K562 (cell line): Measurements from ENCODE around the gene MYO1E. TPM values are rescaled to one million over a fixed set of nuclear protein-coding genes. Genes with fewer than 3 reads are reported as not detected.

ENCODE experiments used
- ATAC-seq: fragments of 200-7000 bp; cut with Tn5 transposase; 3 replicates; pipeline ENCODE4 v1.9.1; 2020; ENCODE audit warnings: moderate library complexity
- BruUV-seq: library from RNA; stranded (reverse); fragments of 400-500 nt; replicated peaks from 2 replicates; lab custom pipeline; 2021; lab: Mats Ljungman, UMichigan
- CTCF ChIA-PET: fragments of 300-600 bp; formaldehyde crosslinking; extraction: SDS; loops from one replicate; lab custom pipeline; 2021; ENCODE audit warnings: low intra/inter-chr PET ratio; lab: Yijun Ruan, JAX
- POLR2A ChIA-PET: fragments of 300-600, 350-650 bp; sonication (Branson Sonifier 250); formaldehyde crosslinking; extraction: SDS; loops from one replicate; lab custom pipeline; 2021; ENCODE audit warnings: antibody characterized with exemption, inconsistent platforms; lab: Yijun Ruan, JAX
- DNase-seq, 4 experiments: peaks; one replicate each; pipeline versions ENCODE4 v3.0.0 to v3.0.0-alpha.2; 2011 to 2018; ENCODE audit warnings: low spot score in 3 of 4, mixed read lengths in 3 of 4; ENCODE audit errors: extremely low read depth in 1 of 4
- FAIRE-seq: peaks from 2 replicates; lab custom pipeline; 2011; peaks lifted over from hg19 to GRCh38; lab: Jason Lieb, UNC
- H2AFZ ChIP-seq: 2 replicates; pipeline ENCODE4 v1.6.0; 2011; ENCODE audit warnings: low read depth, low read length, control low read depth, inconsistent platforms
- H3K27ac ChIP-seq: fragments of 200-600 bp; 3 replicates; pipeline ENCODE4 v1.8.0; 2011; ENCODE audit warnings: low read depth, mild to moderate bottlenecking, control low read depth, inconsistent platforms, low read length, moderate library complexity, mixed read lengths; ENCODE audit errors: extremely low read depth
- H3K27me3 ChIP-seq, 2 experiments: fragments of 300-600 bp in 1 of 2; 2 replicates in 1 of 2; 3 replicates in 1 of 2; pipeline versions ENCODE4 v1.6.0 to v1.8.0; 2011; ENCODE audit warnings: inconsistent platforms in 2 of 2, low read length in 2 of 2, mild to moderate bottlenecking in 1 of 2, mixed read lengths in 1 of 2, moderate library complexity in 1 of 2; ENCODE audit not compliant: control insufficient read depth in 2 of 2, insufficient read depth in 2 of 2
- H3K36me3 ChIP-seq: fragments of 300-600 bp; 3 replicates; pipeline ENCODE4 v1.8.0; 2011; ENCODE audit warnings: mild to moderate bottlenecking, low read length, inconsistent platforms; ENCODE audit not compliant: control insufficient read depth, insufficient read depth
- H3K4me1 ChIP-seq, 2 experiments: fragments of 200-600 bp in 1 of 2; replicated peaks in 1 of 2; 2 replicates in 1 of 2; 3 replicates in 1 of 2; pipeline versions ENCODE4 v1.5.1 to v1.8.0; 2011; ENCODE audit warnings: inconsistent platforms in 2 of 2, low read length in 2 of 2, mild to moderate bottlenecking in 1 of 2, mixed read lengths in 1 of 2, moderate library complexity in 1 of 2; ENCODE audit not compliant: control insufficient read depth in 2 of 2, insufficient read depth in 2 of 2
- H3K4me2 ChIP-seq: 2 replicates; pipeline ENCODE4 v1.6.1; 2011; ENCODE audit warnings: low read length, control low read depth, inconsistent platforms, mixed read lengths; ENCODE audit not compliant: insufficient read depth
- H3K4me3 ChIP-seq: fragments of 200-600 bp; sonication (generic), shearing (Covaris generic); 2 replicates; pipeline ENCODE4 v1.5.1; 2016; ENCODE audit warnings: control low read depth, inconsistent platforms
- H3K79me2 ChIP-seq: fragments of 200-600 bp; 3 replicates; pipeline ENCODE4 v1.8.0; 2011; ENCODE audit warnings: low read length, inconsistent platforms; ENCODE audit not compliant: control insufficient read depth, insufficient read depth
- H3K9ac ChIP-seq, 2 experiments: 2 replicates each; pipeline versions ENCODE4 v1.6.0 to v1.6.1; 2011; ENCODE audit warnings: low read depth in 2 of 2, low read length in 2 of 2, control low read depth in 1 of 2, inconsistent platforms in 1 of 2, mild to moderate bottlenecking in 1 of 2, mixed read lengths in 1 of 2; ENCODE audit not compliant: insufficient read depth in 1 of 2
- H3K9me1 ChIP-seq: one replicate; pipeline ENCODE4 v1.6.0; 2011; ENCODE audit warnings: inconsistent platforms, mild to moderate bottlenecking, low read length, moderate library complexity; ENCODE audit not compliant: control insufficient read depth, insufficient read depth
- H3K9me3 ChIP-seq: replicated peaks from 2 replicates; pipeline ENCODE4 v1.5.1; 2011; ENCODE audit warnings: low read depth, low read length, inconsistent platforms; ENCODE audit not compliant: control insufficient read depth, insufficient read depth
- H4K20me1 ChIP-seq: replicated peaks from 2 replicates; pipeline ENCODE4 v1.6.1; 2011; ENCODE audit warnings: low read length, inconsistent platforms, mixed read lengths; ENCODE audit not compliant: control insufficient read depth, insufficient read depth
- EWSR1 ChIP-seq: fragments of 450-650 bp; IDR thresholded peaks from 2 replicates; pipeline ENCODE4 v1.6.1; 2018; ENCODE audit warnings: borderline replicate concordance, mild to moderate bottlenecking, low read depth, moderate library complexity; ENCODE audit not compliant: partially characterized antibody
- GTF2F1 ChIP-seq: IDR thresholded peaks from 2 replicates; pipeline ENCODE4 v1.6.1; 2011; ENCODE audit warnings: low read depth, low read length, improper control_type of control experiment
- LEF1 ChIP-seq: fragments of 450-650 bp; IDR thresholded peaks from 2 replicates; pipeline ENCODE4 v1.6.1; 2016; ENCODE audit warnings: mild to moderate bottlenecking
- SMARCA4 ChIP-seq: fragments of 450-650 bp; IDR thresholded peaks from 2 replicates; pipeline ENCODE4 v1.6.1; 2016
- ZNF274 ChIP-seq: IDR thresholded peaks from 2 replicates; pipeline ENCODE4 v1.6.1; 2011; ENCODE audit warnings: low read depth, mild to moderate bottlenecking, low read length, moderate library complexity, borderline replicate concordance
- ZNF589 ChIP-seq: fragments of 200-800 bp; sonication (Bioruptor generic); IDR thresholded peaks from 2 replicates; pipeline ENCODE4 v1.6.1; 2016; ENCODE audit warnings: low read depth, missing genetic modification characterization, missing compliant biosample characterization
- WGBS: fragments of 100-300 bp; shearing (Covaris generic); methylation state at CpG from one replicate; pipeline ENCODE4 v1.1.6; 2016; ENCODE audit warnings: low coverage, mixed read lengths; ENCODE audit not compliant: insufficient coverage; ENCODE audit errors: missing lambda C conversion rate; 5-methylcytosine and 5-hydroxymethylcytosine counted together
- in situ Hi-C: fragments of 300-500 bp; cut with MboI; formaldehyde crosslinking; loops from 4 replicates; pipeline ENCODE4 v1.15.0; 2018; ENCODE audit warnings: inconsistent platforms, mixed read lengths
- intact Hi-C: fragments of 100-400 bp; cut with micrococcal nuclease; formaldehyde crosslinking; loops from 2 replicates; pipeline ENCODE4 v1.14.2; 2022
- polyA plus RNA-seq, 8 experiments: library from polyadenylated mRNA; depleted of rRNA in 4 of 8; stranded (reverse) in 5 of 8; unstranded in 3 of 8; fragments of >200 nt; fragmentation: Nextera tagmentation in 2 of 8; fragmentation: Illumina TruSeq in 1 of 8; extraction: Ambion mirVana in 2 of 8; extraction: Trizol in 1 of 8; gene quantifications; 2 replicates each; pipeline versions ENCODE4 v1.2.1 to v1.2.3, GENCODE V29; 2011 to 2014; ENCODE audit warnings: inconsistent platforms in 1 of 8, missing spikeins in 1 of 8
- total RNA-seq, 7 experiments: library from RNA; depleted of rRNA in 6 of 7; stranded (reverse); fragments of >200 nt in 6 of 7; fragmentation: Illumina TruSeq in 2 of 7; extraction: Trizol in 2 of 7; gene quantifications; 2 replicates each; pipeline versions ENCODE4 v1.2.1 to v1.2.3, GENCODE V29; 2011 to 2021; ENCODE audit warnings: low replicate concordance in 1 of 7
- TF ChIP-seq, protein P1 (sequence below): sonication (generic); formaldehyde crosslinking; IDR thresholded peaks from 2 replicates; pipeline ENCODE4 v1.8.0; 2022; ENCODE audit warnings: mild to moderate bottlenecking, missing genetic modification reagents

The MYO1E gene
- total and polyA plus RNA-seq, 9 of the 15 experiments (the other 6 are each of a cell fraction or from before 2014, with no cell fraction given), result under 0.01 to 0.44 (median 0.01) TPM; not detected in 6

DNA sequence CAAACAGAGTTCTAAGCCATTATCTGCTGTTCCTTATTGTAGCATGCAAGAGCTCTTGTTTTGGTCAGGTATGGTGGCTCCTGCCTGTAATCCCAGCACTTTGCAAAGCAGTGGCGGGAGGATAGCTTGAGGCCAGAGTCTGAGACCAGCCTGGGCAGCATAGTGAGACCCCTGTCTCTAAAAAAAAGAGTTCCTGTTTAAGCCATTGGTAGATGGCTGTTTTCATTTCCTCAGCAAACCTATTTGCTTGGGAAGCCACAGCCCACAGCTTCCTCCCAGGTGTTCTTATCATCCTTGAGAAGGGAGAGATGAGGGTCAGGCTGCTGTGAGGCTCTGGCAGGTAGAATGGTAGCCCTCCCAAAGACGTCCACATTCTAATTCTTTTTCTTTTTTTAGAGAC lies 40.9 kb upstream of the MYO1E start (continued):
- no peak for TF ChIP-seq LEF1
- TF ChIP-seq, protein P1, sequence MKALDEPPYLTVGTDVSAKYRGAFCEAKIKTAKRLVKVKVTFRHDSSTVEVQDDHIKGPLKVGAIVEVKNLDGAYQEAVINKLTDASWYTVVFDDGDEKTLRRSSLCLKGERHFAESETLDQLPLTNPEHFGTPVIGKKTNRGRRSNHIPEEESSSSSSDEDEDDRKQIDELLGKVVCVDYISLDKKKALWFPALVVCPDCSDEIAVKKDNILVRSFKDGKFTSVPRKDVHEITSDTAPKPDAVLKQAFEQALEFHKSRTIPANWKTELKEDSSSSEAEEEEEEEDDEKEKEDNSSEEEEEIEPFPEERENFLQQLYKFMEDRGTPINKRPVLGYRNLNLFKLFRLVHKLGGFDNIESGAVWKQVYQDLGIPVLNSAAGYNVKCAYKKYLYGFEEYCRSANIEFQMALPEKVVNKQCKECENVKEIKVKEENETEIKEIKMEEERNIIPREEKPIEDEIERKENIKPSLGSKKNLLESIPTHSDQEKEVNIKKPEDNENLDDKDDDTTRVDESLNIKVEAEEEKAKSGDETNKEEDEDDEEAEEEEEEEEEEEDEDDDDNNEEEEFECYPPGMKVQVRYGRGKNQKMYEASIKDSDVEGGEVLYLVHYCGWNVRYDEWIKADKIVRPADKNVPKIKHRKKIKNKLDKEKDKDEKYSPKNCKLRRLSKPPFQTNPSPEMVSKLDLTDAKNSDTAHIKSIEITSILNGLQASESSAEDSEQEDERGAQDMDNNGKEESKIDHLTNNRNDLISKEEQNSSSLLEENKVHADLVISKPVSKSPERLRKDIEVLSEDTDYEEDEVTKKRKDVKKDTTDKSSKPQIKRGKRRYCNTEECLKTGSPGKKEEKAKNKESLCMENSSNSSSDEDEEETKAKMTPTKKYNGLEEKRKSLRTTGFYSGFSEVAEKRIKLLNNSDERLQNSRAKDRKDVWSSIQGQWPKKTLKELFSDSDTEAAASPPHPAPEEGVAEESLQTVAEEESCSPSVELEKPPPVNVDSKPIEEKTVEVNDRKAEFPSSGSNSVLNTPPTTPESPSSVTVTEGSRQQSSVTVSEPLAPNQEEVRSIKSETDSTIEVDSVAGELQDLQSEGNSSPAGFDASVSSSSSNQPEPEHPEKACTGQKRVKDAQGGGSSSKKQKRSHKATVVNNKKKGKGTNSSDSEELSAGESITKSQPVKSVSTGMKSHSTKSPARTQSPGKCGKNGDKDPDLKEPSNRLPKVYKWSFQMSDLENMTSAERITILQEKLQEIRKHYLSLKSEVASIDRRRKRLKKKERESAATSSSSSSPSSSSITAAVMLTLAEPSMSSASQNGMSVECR (CRISPR knock-in tag), result no peak
- no peak for TF ChIP-seq ZNF589 (CRISPR knock-in tag)
- no peak for TF ChIP-seq EWSR1
- TF ChIP-seq SMARCA4, result no peak

DNA sequence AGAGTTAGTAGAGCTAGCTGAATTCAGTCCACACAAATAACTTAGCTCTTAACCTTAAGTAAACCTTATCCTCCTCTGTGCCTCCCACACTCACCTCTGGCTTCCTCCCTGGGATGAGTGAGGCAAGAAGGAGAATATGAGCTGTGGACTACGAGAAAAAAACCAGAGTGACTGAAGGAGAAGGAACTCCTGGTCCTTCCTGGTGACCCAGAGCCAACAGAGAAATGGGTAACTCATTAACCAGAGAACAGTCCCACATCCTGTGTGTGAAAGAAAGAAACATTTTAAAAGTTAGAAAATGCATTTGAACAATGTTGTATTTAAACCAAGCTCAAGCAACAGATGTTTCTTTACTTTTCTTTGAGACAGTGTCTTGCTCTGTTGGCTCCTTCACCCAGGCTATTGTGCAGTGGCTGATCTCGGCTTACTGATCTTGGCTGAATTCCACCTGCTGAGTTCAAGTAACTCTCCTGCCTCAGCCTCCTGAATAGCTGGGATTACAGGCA lies 37.8 kb upstream of the MYO1E start:
- no peak for FAIRE-seq
- H3K4me2 ChIP-seq, result no peak overlapping the region
- CTCF ChIA-PET, result no interaction called here

More for the DNA sequence above, 37.8 kb upstream of the MYO1E start:
- Histone ChIP-seq H3K27me3 (peaks cover 2 to 23% of the 10 kb centered on the region in 2 experiments; a peak in 1 of 5 replicates), H3K9ac (no peak overlapping the region), H3K9me1 (peaks cover 4% of the 10 kb centered on the region), H3K36me3 (no peaks in the 10 kb centered on the region), H3K79me2 (no peaks in the 10 kb centered on the region), H3K4me1 (no peaks in the 10 kb centered on the region), H3K27ac (no peak overlapping the region)
- intact Hi-C loops, result no loop called here
- no TSS peak for BruUV-seq
- POLR2A ChIA-PET, result no interaction called here
- WGBS, result 3% methylated on average over 2 of the region's 2 CpGs
- DNase-seq, result no peak
- ATAC-seq, result no peak
- TF ChIP-seq SMARCA4 (no peak), ZNF274 (no peak), GTF2F1 (no peak)
- TF ChIP-seq, all 486 proteins: peak for 0
- Histone ChIP-seq H3K4me3 (no peak overlapping the region), H2AFZ (no peak overlapping the region), H3K9me3 (no peaks in the 10 kb centered on the region), H4K20me1 (no peaks in the 10 kb centered on the region)
- in situ Hi-C loops, result no loop called here
